Lower lobe of right lung (tissue), 2 donors: ENCODE measurements around the gene HES6. TPM values are rescaled to one million over a fixed set of nuclear protein-coding genes. Genes with fewer than 3 reads are reported as not detected.

Experiments used
- ATAC-seq, 2 donors: fragments of 200-7000 bp; cut with Tn5 transposase; one replicate each; pipeline ENCODE4 v1.9.1; 2020 to 2022; ENCODE audit warnings: mild to moderate bottlenecking in 2 of 2, moderate library complexity in 2 of 2
- DNase-seq: peaks from one replicate; pipeline ENCODE4 v3.0.0-alpha.2; 2020
- H3K27ac ChIP-seq: fragments of 200-600 bp; one replicate; pipeline ENCODE4 v1.8.0; 2022
- H3K27me3 ChIP-seq: fragments of 200-600 bp; one replicate; pipeline ENCODE4 v1.8.0; 2022; ENCODE audit warnings: low read depth
- H3K36me3 ChIP-seq: fragments of 200-600 bp; one replicate; pipeline ENCODE4 v1.8.0; 2022; ENCODE audit warnings: mild to moderate bottlenecking
- H3K4me1 ChIP-seq: fragments of 200-600 bp; one replicate; pipeline ENCODE4 v1.8.0; 2022
- H3K4me3 ChIP-seq: fragments of 200-600 bp; one replicate; pipeline ENCODE4 v1.8.0; 2022; ENCODE audit warnings: mild to moderate bottlenecking
- H3K9me3 ChIP-seq: fragments of 200-600 bp; one replicate; pipeline ENCODE4 v1.8.0; 2022
- CTCF ChIP-seq: fragments of 200-600 bp; IDR thresholded peaks from one replicate; pipeline ENCODE4 v1.8.0; 2022; ENCODE audit warnings: antibody characterized with exemption, mild to moderate bottlenecking
- intact Hi-C: fragments of 100-400 bp; cut with DNase I; formaldehyde crosslinking; loops from one replicate; pipeline ENCODE4 v1.11.0; 2022
- total RNA-seq: library from RNA; stranded (reverse); fragmentation: NEBNext Ultra II Directional; extraction: Animal tissue kit (Norgen Biotek cat#: 25700); gene quantifications from one replicate; pipeline ENCODE4 v1.2.1, GENCODE V29; 2021
- donor health status: DM: no; HTN: yes; CAD: no; lungs with severe emphysema.

Gene HES6
- total RNA-seq, 1 donor from 2014 or later, result 6.1 TPM

GRCh38 chr2:238282861-238283738 lies 43.3 kb upstream of the HES6 start:
- no peak for TF ChIP-seq CTCF
- H3K36me3 ChIP-seq, result no peaks in the 10 kb centered on the region
- ATAC-seq, result no peak
- H3K9me3 ChIP-seq, result no peaks in the 10 kb centered on the region
- H3K4me3 ChIP-seq, result no peak overlapping the region
- H3K27me3 ChIP-seq, result no peaks in the 10 kb centered on the region
- H3K27ac ChIP-seq, result no peak overlapping the region
- peaks cover 64% of the 10 kb centered on the region for H3K4me1 ChIP-seq
- intact Hi-C loops, result no loop called here
- DNase-seq, result peak; percentile 42

GRCh38 chr2:238281826-238282480 lies 42.1 kb upstream of the HES6 start:
- Histone ChIP-seq H3K4me3 (no peak overlapping the region), H3K4me1 (peaks cover 56% of the 10 kb centered on the region), H3K27ac (no peak overlapping the region), H3K9me3 (no peaks in the 10 kb centered on the region), H3K36me3 (peaks cover 9% of the 10 kb centered on the region), H3K27me3 (no peaks in the 10 kb centered on the region)
- intact Hi-C loops, result no loop called here
- peak; percentile 37 for DNase-seq
- TF ChIP-seq CTCF, result no peak
- ATAC-seq, result no peak

- Histone ChIP-seq H3K36me3 (peaks cover 26% of the 10 kb centered on the region), H3K9me3 (no peaks in the 10 kb centered on the region), H3K27ac (no peak overlapping the region), H3K4me3 (no peak overlapping the region), H3K4me1 (peaks cover 39% of the 10 kb centered on the region), H3K27me3 (no peaks in the 10 kb centered on the region)
- intact Hi-C loops, result no loop called here
- no peak for TF ChIP-seq CTCF
- ATAC-seq, result no peak
- peak; percentile 41 for DNase-seq
Measured at GRCh38 chr2:238280083-238280825, 40.4 kb upstream of the HES6 start.

- intact Hi-C loops, result no loop called here
- TF ChIP-seq CTCF, result no peak
- H3K4me1 ChIP-seq, result peaks cover 29% of the 10 kb centered on the region
- no peak overlapping the region for H3K4me3 ChIP-seq
- peak; percentile 28 for DNase-seq
- H3K27ac ChIP-seq, result no peak overlapping the region
- peaks cover 35% of the 10 kb centered on the region for H3K36me3 ChIP-seq
- no peak for ATAC-seq
- no peaks in the 10 kb centered on the region for H3K27me3 ChIP-seq
- no peaks in the 10 kb centered on the region for H3K9me3 ChIP-seq
Measured at GRCh38 chr2:238279324-238279682, 39.5 kb upstream of the HES6 start.

GRCh38 chr2:238278626-238279323 lies 38.9 kb upstream of the HES6 start:
- intact Hi-C loops, result no loop called here
- Histone ChIP-seq H3K27me3 (no peaks in the 10 kb centered on the region), H3K9me3 (no peaks in the 10 kb centered on the region), H3K36me3 (peaks cover 40% of the 10 kb centered on the region), H3K4me3 (no peak overlapping the region), H3K27ac (no peak overlapping the region), H3K4me1 (peaks cover 25% of the 10 kb centered on the region)
- DNase-seq (peak; percentile 28), ATAC-seq (no peak)
- no peak for TF ChIP-seq CTCF
